HG03575 (cell line): Measurements from ENCODE around the gene REC8.
"Not testable (repeated sequence)": the region's sequence is repeated elsewhere in the genome, so short reads cannot be mapped to it uniquely, and the experiment has no call there.

Experiments
- ATAC-seq: cut with Tn5 transposase; IDR thresholded peaks from one replicate; pipeline ENCODE4 v1.9.1; 2021; ENCODE audit not compliant: unreplicated experiment, insufficient number of reproducible peaks, low FRiP score; ENCODE audit errors: extremely low read depth

The REC8 gene

GRCh38 chr14:24216345-24216699, 44.4 kb downstream of the REC8 start:
- no peak for ATAC-seq

GRCh38 chr14:24216876-24217275, 45.0 kb downstream of the REC8 start:
- not testable (repeated sequence) for ATAC-seq

- no peak for ATAC-seq
Observed at GRCh38 chr14:24219080-24219479, 47.2 kb downstream of the REC8 start.

DNA sequence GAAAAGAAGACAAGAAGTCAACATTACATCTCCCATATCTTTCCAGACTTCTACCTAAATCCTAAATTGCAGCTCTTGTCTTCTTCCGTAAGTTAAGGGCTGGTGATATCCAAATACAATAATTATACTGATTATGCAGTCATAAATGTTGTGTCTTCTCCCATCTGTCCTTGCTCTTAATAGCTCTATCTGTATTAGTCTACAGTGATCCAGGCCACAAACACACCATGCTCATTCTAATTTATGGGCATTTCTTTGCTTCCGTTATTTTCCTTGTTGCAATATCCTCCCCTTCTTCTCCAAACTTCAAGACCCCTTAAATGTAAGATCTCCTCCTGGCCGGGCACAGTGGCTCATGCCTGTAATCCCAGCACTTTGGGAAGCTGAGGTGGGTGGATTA, 47.6 kb downstream of the REC8 start:
- ATAC-seq: no peak

- not testable (repeated sequence) for ATAC-seq
Observed at GRCh38 chr14:24222987-24223386, 51.1 kb downstream of the REC8 start.

GRCh38 chr14:24224618-24225071, 52.8 kb downstream of the REC8 start:
- no peak for ATAC-seq

DNA sequence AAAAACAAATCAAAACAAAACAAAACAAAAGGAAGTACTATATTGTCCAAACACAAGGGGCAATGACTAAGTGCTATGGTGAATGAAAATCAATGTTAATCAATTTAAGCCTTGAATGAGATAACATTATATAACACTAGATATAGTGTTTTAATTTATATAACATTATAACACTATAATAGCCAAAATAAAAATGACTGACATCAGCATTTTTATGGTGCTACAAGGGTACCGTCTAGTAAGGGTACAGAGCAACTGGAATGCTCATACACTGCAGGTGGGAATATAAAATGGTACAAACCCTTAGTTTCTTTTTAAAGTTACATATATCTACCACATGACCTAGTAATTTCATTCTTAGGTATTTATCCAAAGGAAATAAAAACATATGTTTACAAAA, 54.6 kb downstream of the REC8 start:
- no peak for ATAC-seq

GRCh38 chr14:24228902-24229301, 57.0 kb downstream of the REC8 start:
- no peak for ATAC-seq
